GM21737 (cell line): ENCODE measurements around the gene FAM53A.
"Not testable (repeated sequence)": the region's sequence is repeated elsewhere in the genome, so short reads cannot be mapped to it uniquely, and the experiment has no call there.

Experiments used
- ATAC-seq: cut with Tn5 transposase; IDR thresholded peaks from one replicate; pipeline ENCODE4 v1.9.1; 2021; ENCODE audit warnings: mild to moderate bottlenecking, moderate library complexity; ENCODE audit not compliant: unreplicated experiment

The FAM53A gene

DNA sequence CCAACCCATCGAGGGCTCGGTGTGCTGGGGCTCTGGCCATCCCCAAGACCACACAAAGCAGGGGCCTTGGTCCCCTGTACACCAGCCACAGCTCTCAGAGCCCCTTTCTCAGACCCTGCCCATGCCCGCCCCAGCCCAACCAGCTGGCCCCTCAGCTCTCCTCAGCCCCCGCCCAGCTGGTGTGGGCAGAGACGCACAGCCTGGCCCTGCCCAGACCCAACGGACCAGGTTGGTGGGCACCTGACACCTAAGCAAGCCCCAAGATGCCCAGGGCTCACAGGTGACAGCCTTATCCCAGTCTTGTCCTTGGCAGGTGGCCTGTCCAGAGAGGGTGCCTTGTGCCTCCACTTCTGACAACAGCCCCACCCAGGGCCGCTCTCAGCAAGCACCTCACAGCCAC lies 42.4 kb downstream of the FAM53A start:
- ATAC-seq = no peak

DNA sequence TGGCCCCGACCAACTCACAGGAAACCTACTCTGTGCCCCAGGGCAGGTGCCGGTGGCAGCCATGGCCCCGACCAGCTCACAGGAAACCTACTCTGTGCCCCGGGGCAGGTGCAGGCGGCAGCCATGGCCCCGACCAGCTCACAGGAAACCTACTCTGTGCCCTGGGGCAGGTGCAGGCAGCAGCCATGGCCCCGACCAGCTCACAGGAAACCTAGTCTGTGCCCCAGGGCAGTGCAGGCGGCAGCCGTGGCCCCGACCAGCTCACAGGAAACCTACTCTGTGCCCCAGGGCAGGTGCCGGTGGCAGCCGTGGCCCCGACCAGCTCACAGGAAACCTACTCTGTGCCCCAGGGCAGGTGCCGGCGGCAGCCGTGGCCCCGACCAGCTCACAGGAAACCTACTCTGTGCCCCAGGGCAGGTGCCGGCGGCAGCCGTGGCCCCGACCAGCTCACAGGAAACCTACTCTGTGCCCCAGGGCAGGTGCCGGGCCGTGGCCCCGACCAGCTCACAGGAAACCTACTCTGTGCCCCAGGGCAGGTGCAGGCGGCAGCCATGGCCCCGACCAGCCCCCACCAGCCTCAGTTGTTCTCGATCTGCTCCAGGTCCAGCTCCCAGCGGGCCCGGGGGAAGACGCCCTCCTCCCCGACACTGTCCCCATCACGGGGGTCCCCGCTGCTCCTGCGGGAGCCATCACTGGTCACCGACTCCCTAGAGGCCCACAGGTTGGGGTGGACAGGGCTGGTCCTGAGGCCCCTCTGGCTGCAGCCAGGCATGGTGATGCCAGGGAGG lies 43.2 kb downstream of the FAM53A start:
- ATAC-seq = not testable (repeated sequence)

DNA sequence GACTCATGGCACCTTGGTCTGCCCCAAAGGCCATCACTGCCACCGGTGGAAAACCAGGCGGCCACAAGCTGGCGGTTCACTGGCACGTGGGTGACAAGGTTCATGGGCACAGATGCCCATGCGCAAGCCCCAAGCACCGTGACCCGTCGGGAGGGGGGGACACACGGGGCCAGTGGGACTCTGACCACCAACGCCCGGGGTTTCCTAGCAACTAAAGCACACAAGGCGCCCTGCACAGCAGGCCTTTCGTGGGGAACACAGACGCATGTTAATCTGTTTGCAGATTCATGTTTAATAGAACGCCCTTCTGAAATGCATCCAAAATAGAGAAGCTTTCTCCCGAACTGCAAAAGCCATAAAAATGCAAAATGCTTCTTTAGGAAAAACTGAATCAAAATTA lies 43.9 kb downstream of the FAM53A start:
- ATAC-seq = no peak

DNA sequence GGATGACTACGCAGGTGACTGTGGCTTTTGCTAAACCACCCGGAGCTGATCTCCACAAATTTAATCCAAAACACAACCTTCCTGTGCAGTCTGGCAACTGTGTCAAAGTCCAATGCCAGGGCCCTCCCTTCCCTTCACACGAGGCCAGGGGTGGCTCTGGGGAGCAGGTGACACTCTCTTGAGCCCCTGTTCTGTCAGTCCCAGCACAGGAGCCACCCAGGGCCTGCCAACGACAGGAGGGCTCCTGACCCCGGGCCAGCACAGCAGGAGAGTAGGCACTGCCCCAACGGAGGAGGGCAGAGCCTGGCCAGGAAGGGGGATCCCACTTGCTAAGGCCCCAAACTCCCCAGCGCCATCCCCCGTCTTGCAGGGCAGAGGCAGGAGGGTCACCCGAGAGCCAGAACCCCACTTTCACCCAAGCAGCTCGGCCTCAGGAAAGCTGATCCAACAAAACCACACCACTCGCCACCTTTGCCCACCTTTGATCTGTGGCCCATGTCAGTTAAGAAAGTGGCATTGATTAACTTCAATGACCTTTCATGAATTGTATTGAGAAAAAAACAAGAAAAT lies 44.7 kb downstream of the FAM53A start:
- ATAC-seq = no peak

DNA sequence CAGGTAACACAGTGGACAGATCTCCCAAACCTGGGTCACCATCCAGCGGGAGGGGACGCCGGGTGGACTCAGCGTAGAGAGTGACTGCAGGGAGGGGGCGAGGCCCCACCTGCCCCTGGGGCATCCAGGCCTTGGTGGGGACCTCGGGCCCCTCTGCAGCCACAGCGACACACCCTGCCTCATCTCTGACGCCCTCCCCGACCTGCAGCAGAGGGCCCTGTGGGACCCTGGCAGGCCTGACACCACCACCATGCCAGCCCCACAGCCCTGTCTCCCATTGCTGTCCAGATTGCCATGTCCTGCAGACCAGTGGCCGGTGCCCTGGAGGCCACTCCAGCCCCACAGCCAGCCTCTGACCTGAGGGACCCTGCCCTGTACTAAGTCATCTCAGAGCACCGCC lies 45.2 kb downstream of the FAM53A start:
- ATAC-seq = no peak

DNA sequence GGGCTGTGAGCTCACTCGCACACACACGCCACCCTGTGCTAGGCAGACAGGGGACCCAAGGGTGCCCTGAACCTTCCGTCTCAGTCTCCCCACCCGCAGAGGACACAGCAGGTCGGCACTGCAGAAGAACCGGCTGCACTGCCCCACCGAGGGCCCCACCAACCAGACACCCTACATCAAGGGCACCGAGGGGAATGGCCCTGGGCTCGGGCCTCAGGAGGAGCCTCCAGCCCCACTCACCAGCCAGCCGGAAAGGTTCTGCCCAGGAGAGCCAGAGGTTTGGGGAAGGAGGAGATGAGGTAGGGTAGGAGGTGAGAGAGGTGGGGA lies 45.9 kb downstream of the FAM53A start:
- ATAC-seq = no peak

DNA sequence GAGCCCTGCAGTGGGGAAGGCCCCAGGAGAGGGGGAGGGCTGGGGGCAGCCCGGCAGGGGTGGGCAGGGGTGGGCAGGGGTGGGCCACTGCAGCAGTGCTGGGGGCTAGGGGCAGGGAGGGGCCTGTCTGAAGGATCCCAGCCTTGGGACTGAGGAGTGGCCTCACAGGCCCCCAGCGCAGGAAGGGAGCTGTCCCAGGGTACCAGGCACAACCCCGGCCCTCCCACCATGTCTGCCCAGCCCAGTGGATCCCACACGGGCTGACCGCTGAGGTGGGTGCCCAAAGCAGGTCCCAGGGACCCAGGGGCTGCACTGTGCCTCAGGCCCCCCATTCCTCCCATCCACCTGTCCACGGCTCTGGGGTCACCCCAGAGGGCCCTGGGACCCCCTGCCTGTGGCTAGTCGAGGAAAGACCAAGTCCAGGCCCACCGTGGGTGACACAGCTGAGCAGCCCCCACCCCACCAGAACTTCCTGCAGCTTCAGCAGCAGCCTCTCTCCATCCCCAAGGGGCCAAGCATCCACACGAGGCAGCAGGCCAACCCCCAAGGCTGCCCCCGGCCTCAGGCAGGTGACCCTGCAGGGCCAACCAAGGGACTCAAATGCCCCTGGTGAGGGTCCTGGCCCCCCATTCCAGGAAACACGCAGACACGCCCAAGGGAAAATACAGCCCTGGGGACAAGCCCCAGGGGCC lies 46.4 kb downstream of the FAM53A start:
- ATAC-seq = no peak

DNA sequence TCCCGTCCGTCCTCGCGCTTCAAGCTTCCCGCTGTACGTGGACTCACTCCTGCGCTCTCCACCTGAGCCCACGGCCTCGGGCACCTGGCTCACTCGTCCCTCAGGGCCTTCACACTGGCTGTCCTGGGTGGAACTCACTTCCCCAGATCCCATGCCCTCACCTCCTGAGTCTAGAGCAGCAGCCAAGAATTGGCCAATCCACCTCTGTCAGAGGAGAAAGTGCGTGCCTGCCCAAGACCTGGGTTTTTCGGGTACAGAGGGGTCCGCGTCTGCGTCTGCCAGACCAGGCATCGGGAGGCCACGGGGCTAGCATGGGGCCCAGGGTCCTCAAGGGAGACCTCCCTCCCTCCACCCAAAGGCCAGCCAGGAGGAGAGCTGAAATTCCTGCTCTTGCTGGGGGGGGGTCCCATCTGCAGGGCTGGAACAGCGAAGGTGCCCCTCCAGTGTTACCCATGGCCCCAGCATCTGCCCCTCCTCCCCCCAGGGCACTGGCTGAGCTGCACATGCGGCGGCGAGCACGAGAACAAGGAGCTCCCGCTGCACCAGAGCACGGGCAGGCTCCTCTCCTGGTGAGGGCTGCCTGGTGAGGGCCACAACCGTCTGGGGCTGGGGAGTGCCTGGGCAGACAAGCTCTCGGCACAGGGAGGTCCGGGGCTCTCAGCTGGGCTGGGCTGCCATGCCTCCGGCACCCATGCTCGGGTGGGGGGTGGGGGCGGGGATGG lies 47.5 kb downstream of the FAM53A start:
- no peak for ATAC-seq

DNA sequence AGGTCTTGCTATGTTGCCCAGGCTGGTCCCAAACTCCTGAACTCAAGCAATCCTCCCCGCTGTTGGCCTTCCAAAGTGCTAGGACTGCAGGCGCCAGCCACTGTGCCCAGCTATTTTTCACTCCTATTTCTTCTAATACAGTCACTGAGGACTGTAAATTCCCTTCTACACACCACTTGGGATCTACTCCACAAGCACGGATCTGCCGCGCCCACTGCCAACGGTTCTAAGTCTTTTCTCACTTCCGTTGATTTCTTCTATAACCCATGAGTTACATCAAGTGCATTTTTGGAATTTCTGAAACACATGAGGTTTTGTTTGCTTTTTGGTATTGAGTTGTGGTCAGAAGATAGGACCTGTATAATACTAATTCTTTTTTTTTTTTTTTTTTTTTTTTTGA lies 48.6 kb downstream of the FAM53A start:
- ATAC-seq = no peak

DNA sequence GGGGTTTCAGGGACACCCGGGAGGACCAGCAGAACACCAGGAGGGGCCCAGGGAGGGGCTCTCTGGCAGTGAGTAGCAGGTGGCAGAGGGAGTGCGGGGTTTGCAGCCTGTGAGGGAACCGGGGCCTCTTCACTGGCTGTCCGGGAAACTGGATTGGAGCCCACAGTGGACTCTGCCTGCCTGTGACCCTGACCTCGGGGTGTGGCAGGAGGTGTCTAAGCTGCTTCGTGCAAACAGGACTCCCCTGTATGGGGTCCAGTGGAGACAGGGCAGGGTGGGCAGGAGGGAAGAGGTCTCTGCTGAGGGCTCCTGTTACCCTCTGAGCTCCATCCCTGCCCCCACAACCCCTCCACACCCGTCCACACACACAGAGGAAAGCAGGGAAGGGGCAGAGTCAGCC lies 50.1 kb downstream of the FAM53A start:
- ATAC-seq = no peak

DNA sequence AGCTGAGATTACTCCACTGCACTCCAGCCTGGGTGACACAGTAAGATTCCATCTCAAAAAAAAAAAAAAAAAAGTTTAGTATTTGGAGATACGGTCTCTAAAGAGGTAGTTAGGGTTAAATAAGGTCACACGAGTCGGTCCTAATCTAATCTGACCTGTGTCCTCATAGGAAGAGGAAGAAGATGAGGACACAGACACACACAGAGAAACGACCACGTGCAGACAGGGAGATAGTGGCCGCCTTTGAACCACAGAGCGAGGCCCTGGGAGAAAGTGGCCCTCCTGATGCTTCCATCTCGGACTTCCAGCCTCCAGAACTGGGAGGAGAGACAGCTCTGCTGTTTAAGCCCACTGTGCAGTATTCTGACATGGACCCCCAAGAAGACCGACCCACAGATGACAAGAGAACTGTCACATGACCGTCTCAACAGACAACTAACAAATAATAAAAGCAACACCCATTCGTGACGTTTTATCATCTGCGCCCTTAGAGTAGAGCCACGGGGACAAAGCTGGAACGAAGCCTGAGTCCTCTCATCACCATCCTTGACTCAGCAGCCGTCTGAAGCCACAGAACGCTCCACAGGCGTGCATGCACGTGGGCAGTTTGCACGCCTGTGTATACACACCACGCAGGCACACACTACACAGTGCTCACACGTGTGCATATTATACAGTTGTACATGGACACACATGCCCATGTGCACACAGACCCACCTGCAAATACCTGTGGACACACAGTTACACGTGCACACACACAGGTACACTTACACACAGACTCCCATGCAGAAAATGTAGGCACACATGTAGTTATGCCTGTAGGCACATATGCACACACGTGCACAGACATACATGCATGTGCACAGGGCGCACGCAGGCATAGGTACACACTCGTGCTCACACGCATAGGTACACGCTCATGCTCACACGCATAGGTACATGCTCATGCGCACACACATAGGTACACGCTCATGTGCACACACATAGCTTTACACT lies 51.7 kb downstream of the FAM53A start:
- no peak for ATAC-seq

DNA sequence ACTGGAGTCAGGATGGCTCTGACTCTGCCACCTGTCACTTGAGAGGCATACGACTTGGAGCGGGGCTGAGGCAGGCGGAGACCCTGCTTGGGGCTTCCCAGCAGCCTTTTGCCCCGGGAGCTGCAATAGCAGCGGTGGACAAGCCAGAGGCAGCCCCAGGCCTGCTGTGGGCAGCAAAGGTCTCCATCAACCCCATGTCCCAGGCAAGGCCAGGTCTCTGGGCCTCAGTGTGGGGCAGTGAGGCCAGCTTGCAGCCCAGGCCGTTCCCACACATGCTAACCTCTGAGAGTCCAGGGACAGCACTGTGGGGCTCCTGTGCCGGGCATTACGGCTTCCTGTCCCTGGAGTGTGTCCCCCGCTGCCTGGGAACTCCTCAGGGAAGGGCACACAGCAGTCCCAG lies 53.0 kb downstream of the FAM53A start:
- ATAC-seq = no peak

DNA sequence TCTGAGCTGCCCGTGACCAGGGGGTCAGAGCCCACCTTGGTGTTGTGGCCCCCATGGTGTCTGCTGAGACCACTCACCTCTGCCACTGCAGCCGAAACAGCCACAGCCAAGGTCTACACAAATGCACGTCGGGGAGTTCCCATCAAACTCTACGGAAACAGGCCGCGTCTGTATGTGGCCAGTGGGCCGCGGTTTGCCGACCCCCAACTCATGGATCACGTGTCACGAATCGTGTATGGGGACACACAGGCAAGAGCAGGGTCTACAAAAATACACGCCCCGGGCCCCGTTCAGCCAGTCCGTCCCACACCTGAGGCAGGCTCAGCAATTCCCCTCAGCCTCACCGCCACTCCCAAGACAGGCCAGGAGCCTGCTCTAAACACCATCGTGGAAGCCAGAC lies 53.8 kb downstream of the FAM53A start:
- no peak for ATAC-seq

DNA sequence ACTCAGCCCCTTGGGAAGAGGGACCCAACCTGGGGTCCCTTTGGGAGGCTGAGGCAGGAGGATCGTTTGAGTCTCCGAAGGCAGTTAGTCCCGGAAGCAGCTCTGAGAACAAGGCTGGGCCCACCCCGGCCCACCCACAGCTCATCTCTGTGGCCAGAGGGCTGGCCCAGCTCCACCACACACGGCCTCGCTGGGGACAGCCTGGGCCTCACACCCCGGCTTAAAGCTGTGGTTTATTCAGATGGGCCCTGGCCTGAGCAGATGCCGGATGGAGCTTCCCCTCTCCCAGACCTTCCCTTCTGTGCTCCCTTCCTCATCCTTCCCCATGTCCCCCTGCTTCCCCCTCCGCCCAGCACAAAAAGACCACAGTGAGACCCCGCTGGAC lies 54.4 kb downstream of the FAM53A start:
- no peak for ATAC-seq

DNA sequence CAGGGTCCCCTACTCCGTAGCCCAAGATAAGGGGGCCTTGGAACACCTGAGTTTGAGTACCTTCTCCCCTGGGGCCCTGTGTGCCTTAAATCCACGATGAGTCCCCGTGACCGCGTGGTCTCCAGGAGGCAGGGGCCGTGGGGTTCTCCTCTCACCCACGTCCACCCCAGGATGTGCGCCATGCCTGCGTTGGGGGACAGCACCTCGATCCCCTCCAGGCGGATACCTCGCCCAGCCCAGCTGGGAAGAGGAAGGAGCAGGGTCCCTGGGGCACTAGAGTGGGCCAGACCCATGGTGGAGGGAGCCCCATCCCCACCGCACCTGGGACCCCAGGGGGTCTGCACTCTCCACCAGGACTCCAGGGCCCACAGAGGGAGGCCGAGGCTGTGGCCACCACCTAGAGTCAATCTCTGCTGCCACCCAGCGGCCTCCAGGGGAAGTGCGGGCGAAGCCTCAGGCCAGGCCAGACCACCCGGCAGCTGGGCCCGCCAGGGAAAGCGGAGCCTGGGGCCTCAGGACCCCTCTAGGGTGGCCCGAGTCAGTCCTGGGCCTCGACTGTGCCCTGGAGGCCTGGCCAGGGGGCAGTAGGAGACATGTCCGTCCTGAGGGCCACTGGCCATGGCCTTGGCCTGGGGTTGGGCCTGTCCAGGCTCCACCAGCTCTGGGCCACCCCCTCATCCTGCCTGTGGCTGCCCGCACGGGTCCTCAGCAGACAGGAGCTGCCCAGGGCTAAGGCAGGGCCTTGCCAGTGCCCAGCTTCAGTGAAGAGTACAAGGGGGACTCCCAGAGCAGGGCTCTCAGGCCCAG lies 55.0 kb downstream of the FAM53A start:
- ATAC-seq = no peak

DNA sequence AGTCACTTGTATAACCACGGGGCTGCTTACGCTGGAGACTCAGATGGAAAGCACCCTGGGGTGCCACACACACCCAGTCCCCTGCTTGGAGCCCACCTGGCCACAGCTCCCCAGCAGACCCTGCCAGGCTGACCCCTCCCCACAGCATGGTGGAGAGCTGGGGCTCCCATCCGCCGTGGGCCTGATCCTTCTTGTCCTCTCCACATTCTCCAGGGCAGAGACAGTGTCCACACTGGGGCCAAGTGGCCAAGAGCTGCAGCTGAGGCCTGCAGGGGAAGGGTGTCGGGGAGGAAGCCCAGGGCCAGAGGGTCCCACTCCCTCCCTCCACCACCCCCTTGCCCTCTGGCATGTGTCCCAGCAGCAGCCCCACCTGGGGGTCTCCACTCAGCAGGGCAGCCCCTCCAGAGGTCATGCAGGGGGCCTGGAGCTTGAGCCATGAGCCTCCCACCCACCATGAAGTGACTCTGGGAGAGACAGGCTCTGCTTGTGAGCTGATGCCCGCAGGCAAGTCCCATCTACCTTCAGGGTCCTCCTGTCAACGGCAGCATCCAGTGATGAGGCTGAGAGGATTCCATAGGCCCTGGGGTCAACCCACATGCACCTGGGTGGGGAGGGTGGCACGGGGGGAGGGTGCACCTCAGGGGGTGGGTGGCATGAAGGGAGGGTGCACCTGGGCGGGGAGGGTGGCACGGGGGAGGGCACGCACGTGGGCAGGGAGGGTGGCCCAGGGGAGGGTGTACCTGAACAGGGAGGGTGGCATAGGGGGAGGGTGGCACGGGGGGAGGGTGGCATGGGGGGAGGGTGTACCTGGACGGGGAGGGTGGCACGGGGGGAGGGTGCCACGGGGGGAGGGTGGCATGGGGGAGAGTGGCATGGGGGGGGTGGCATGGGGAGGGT lies 56.4 kb downstream of the FAM53A start:
- no peak for ATAC-seq

DNA sequence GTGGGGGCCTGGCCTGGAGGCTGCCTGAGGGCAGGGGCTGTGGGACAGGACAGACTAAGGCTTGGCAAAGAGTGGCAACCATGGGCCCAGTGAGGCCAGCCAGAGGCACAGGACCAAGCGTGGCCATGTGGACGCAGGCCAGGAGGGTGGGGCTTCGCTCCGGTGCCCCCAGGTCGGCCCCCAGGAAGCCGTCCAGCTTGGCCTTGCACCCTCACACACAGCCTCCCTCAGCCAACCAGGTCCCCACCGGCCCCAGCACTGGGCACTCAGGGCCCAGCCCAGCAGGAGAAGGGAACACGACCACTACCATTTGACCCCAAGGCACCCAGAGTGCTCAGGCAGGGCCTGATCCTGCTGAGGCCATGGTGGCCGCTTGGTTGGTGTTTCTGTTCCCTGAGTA lies 57.2 kb downstream of the FAM53A start:
- ATAC-seq = no peak

DNA sequence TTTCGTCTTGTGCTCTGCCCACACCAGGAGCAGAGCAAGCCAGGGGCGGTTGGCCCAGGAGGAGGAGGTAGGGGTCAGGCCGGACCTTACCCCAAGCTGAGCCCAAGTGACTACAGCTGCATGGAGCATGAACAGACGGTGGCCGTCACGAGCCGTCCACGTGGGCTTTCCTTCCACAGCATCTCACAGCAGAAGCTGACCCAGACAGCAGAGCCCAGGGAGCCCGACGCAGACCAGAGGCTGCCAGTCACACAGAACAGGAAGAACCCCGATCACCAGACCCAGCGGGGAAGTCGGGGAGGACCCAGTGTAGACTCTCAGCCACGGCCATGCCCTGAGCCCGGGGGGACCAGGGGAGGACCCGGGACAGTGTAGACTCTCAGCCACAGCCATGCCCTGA lies 58.0 kb downstream of the FAM53A start:
- ATAC-seq = no peak
